ENCODE results near the gene PLEKHG2. TPM values are rescaled to one million over a fixed set of nuclear protein-coding genes. Genes with fewer than 3 reads are reported as not detected.

Gene PLEKHG2
- total RNA-seq, 1 experiment from 2014 or later, result 29.0 TPM

GRCh38 chr19:39445196-39446111, 33.0 kb downstream of the PLEKHG2 start, which contains the start of gene SUPT5H:
SUPT5H (plus strand) TSS chr19:39445582; CDS start chr19:39445891, 309 bp downstream.
- ChIA-PET CTCF (no interaction called here), RAD21 (ENCODE audit: low non-redundant PET in 1 of 2, low total read pairs in 2 of 2, uncharacterized antibody in 2 of 2, unreplicated experiment in 2 of 2) (interaction anchor here in 1 of 2 experiments (0.6 kb wide), 1 partner anchor 29 kb away, joined by 3 read pairs; no protein-coding TSS in a partner anchor), POLR2A (interaction anchor here (0.7 to 2.7 kb wide), 4 partner anchors 10 to 55 kb away, joined by 3 to 35 read pairs (median 4); partner anchors contain the start of genes MED29, PAF1 and RPS16)
- TF ChIP-seq ZFX (IDR thresholded peaks at IDR 0.05) (peak; percentile 83), EGR1 (IDR thresholded peaks at IDR 0.05; ENCODE audit: low read depth) (peak; percentile 89), EZH2 (IDR thresholded peaks at IDR 0.05) (no peak), YY1 (IDR thresholded peaks at IDR 0.05; ENCODE audit: extremely low read depth, insufficient replicate concordance, low read depth, low read length) (peak; percentile 98), RAD21 (IDR thresholded peaks at IDR 0.05; ENCODE audit: low read depth) (no peak), MAX (IDR thresholded peaks at IDR 0.05) (peak; percentile 98), POLR2AphosphoS5 (IDR thresholded peaks at IDR 0.05; ENCODE audit: low read depth, low read length) (peak; percentile 91), CBX3 (IDR thresholded peaks at IDR 0.05; ENCODE audit: low read depth) (peak; percentile 77), POLR2A (IDR thresholded peaks at IDR 0.05; ENCODE audit: borderline replicate concordance, extremely low read depth, insufficient read depth, insufficient read length) (peak; percentile 88), SP1 (IDR thresholded peaks at IDR 0.05; ENCODE audit: low read depth) (peak; percentile 74), ATF3 (IDR thresholded peaks at IDR 0.05) (no peak), REST (IDR thresholded peaks at IDR 0.05; ENCODE audit: low read depth) (no peak), FOSL1 (IDR thresholded peaks at IDR 0.05; ENCODE audit: low read depth) (no peak), CTCF (IDR thresholded peaks at IDR 0.05 in 2 of 3, conservative IDR thresholded peaks at IDR 0.05 in 1 of 3; ENCODE audit: borderline replicate concordance in 1 of 3, insufficient read depth in 1 of 3, low read depth in 2 of 3, low read length in 2 of 3) (no peak), ZNF274 (IDR thresholded peaks at IDR 0.05; ENCODE audit: low read depth, low read length) (no peak), ELF1 (IDR thresholded peaks at IDR 0.05; ENCODE audit: borderline replicate concordance, low read depth) (peak; percentile 84; the same call in 1 of the 2 replicates), ZBTB33 (IDR thresholded peaks at IDR 0.05; ENCODE audit: extremely low read depth, insufficient replicate concordance, low read length) (peak; percentile 99)

More at GRCh38 chr19:39445196-39446111, 33.0 kb downstream of the PLEKHG2 start, which contains the start of gene SUPT5H:
- Histone ChIP-seq H3K9me3 (ENCODE audit: control insufficient read depth in 1 of 2, insufficient read depth in 1 of 2, low read depth in 1 of 2, low read length in 2 of 2) (no peaks in the 10 kb centered on the region; a peak in 1 of 4 replicates), H3K9me2 (ENCODE audit: insufficient read depth) (no peaks in the 10 kb centered on the region), H3K9ac (ENCODE audit: low read length) (peak within 1 kb of the TSS; percentile 86), H3K79me2 (ENCODE audit: insufficient read depth, low read length) (peaks cover 60% of the 10 kb centered on the region), H3K27ac (ENCODE audit: low read depth, low read length) (peak within 1 kb of the TSS; percentile 87), H3K36me3 (ENCODE audit: control insufficient read depth in 1 of 2, insufficient read depth in 2 of 2, low read length in 2 of 2) (peaks cover 2 to 9% of the 10 kb centered on the region in 2 experiments; a peak in 2 of 4 replicates), H3K4me2 (ENCODE audit: low read length) (peak within 1 kb of the TSS; percentile 78), H4K20me1 (ENCODE audit: insufficient read depth) (no peaks in the 10 kb centered on the region), H3K27me3 (ENCODE audit: insufficient read depth, low read length) (no peaks in the 10 kb centered on the region), H3K4me1 (ENCODE audit: control insufficient read depth in 1 of 2, insufficient read depth in 2 of 2, low read length in 2 of 2) (peaks cover 6 to 30% of the 10 kb centered on the region in 2 experiments), H2AFZ (ENCODE audit: low read depth, low read length, poor library complexity, severe bottlenecking) (no peak within 1 kb of the TSS), H3K4me3 (replicated peaks in 1 of 2; ENCODE audit: low read depth in 1 of 2, low read length in 2 of 2) (peak within 1 kb of the TSS; percentile 74 to 100)
- ATAC-seq (peak; percentile 95), DNase-seq (ENCODE audit: low read depth, low spot score) (peak; percentile 96)
- BruUV-seq (replicated peaks), result TSS peak; percentile 81
- intact Hi-C loops (cut with micrococcal nuclease), result loop anchor here (2.0 kb wide), 1 partner anchor 87 kb away; the partner anchor contains the start of gene EID2B
